HG03342 (cell line): ENCODE measurements around the gene KRTAP12-2.

Experiments used
- ATAC-seq: cut with Tn5 transposase; IDR thresholded peaks from one replicate; pipeline ENCODE4 v1.9.1; 2021; ENCODE audit warnings: mild to moderate bottlenecking, moderate library complexity; ENCODE audit not compliant: unreplicated experiment

The KRTAP12-2 gene, protein sequence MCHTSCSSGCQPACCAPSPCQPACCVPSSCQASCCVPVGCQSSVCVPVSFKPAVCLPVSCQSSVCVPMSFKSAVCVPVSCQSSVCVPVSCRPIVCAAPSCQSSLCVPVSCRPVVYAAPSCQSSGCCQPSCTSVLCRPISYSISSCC

DNA sequence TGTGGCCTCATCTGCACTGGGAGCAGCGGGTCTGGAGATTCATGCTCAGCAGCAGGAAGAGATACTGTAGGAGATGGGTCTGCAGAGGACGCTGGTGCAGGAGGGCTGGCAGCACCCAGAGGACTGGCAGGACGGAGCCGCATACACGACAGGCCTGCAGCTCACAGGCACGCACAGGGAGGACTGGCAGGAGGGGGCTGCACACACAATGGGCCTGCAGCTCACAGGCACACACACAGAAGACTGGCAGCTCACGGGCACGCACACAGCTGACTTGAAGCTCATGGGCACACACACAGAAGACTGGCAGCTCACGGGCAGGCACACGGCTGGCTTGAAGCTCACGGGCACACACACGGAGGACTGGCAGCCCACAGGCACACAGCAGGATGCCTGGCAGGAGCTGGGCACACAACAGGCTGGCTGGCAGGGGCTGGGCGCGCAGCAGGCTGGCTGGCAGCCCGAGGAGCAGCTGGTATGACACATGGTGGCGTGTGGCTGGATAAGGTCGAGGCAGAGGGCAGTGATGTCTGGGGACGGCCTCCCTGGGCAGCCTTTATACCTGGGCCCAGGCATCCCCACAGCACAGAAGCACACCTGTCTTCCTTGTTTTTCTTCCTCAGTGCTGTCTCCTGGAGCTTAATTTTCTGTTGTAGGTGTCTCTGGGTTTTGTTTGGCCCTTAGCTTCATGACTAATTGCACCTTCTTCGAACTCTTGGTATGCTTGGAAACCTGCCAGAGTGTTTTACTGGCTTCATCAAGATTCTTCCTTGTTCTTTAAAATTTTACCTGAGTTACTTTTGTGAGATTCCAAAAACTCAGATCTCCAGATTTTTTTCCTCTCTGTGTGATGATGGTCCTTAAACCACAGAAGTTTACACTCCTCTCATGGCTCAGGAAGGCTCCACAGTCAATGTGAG is at the start of gene KRTAP12-2:
KRTAP12-2 (minus strand) TSS at position 527 of the 920 bp plus-strand sequence; CDS start at position 486, 41 bp downstream.
- ATAC-seq = no peak

DNA sequence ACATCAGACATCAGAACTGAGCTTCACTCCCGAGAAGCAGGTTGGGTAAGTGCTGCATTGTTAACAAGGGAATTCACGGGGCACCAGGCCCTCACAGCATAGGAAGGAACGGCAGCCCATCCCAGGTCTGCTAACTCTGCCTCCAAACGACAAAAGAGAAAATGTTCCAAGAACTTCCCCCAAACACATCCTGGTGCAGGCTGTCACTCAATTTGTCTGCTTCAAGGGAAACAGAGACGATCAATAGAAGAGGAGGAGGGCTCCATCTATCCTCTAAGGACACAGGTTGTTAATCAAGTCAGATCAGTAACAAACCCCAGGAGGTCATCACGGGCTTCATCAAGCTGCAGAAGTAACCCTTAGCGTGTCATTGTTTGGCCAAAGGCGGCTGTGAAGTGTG is 48.2 kb upstream of the KRTAP12-2 start:
- ATAC-seq = no peak

DNA sequence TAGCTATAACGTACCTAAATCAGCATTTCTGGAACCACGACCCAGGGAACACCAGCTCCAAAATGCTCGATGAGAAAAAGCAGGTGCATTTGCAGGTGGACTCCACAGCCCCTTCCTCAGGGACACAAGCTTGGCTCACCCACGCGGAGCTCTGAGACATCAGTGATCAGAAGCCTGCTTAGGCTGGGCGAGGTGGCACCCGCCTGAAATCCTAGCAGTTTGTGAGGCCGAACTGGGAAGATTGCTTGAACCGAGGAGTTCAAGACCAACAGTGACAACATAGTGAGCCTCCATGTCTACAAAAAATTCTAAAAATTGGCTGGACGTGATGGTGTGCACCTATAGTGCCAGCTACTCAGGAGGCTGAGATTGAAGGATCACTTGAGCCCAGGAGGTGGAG is 47.1 kb upstream of the KRTAP12-2 start:
- ATAC-seq = no peak

DNA sequence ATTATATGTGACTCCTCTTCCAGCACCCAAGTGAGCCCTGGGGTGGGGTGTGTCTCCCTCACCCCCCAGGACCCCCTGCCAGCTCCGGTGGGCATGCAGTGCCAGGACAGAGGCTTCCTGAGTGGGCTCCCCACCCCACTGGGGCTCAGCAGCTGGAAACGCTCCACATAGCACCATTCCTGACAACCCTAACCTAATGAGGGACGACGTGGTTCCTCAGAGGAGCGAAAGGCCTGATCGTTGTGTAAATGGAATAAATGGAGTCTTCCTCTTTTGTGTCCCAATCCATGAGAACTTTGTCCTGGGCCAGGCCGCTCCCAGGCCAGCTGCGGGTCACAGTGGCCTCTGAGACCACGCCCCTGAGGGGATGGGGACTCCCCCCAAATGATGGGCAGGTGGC is 46.4 kb upstream of the KRTAP12-2 start:
- no peak for ATAC-seq

DNA sequence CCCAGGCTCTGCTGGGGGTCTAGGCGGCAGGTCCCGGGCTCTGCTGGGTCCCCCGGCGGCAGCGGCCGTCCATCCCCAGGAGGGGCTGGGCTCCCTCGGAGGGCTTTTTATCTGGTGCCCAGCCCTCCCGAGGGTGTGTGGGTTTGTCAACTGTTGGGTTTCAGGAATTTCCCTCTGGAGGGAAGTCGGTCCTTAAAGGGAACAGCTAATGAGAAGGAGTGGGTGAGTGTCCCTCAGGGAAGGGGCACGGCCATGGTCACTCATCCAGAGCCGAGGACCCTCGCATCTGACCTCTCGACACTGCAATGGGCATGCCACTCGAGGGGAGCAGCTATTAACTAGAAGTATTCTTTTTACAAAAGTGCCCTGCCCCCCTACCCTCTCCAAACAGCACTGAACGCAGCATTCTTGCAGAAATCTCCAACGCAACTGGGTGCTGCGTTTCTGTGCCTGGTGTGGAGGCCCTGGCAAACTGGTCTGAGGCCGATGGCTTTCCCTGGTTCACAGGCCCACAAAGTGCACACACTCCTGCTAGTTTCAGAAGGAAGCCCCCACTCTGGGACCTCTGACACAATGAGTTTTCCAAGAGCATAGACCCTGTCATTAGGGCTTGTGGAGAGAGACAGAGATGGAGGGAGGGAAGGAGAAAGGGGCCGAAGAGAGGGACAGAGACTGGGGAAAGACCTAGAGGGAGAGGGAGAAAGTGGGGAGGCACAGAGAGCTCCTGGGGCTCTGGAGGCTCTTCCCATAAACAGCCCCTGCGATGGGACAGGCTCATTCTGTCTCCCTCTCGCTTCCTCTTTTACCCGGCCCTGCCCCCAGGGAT is 45.7 kb upstream of the KRTAP12-2 start:
- ATAC-seq = no peak

DNA sequence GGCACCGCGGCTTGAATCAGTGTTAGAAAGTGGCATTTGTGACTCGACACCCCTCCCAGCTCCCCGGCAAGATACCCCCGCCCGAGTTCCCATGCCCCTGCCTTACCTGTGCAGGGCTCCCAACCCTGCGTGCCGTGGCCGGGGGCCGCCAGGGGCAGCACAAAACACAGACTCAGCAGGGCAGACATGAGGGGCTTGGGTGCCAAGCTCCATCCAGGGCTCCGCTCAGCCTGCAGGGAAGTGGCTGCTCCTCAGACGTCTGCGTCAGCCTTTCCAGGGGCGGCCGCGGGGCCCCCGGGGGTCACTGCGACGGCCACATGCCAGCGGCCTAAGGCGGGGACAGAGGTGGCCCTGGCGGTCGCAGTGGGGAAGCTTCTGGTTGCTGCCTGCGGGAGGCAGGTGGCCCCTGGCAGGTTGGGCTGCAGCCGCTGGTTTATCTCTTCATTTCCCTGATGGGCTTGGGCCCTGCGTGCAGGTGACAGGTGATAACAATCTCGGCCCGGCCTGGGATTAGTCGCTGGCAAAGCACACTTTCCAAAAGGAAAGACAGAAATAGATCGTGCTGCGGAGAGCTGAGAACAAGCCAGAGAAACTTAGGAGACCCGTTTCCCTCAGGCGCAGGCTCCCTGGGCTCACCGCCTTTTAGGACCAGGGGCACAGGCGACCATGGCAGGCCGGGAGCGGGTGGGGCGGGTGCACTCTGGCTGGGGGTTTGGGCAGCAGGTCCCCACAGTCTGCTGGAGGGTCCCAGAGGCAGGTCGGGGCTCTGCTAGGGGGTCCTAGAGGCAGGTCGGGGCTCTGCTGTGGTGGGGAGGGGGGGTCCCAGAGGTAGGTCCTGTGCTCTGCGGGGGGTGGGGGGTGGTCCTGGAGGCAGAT is 44.8 kb upstream of the KRTAP12-2 start, which contains the start of gene TSPEAR:
TSPEAR (minus strand) TSS at position 246 of the 876 bp plus-strand sequence; CDS start at position 188, 58 bp downstream.
- ATAC-seq = no peak

DNA sequence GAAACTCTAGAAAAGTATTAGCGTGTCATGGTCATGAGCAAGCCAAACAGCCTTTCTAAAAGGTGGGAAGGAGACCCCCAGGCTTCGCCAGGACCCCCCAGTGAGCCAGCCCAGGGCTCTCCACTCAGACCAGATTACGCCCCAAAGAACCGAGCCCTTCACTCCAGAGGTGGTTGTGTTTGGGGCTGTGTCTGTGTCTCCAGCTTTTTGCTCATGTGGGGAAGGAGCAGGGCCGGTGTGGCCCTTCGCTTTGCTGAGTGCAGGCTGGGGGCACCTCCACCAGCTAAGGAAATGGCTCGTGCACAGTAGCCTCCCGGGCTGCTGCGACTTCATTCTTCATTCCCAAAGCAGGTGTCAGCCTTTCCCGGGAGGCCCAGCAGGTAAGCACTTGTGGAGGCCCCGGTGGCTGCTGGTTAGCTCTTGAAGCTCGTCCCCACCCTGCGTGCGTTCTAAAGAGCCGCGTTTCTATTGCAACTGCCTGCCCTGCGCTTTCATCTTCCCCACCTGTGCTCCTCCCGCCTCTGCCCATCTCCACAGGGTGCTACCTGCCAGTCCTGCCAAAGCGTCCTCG is 44.1 kb upstream of the KRTAP12-2 start:
- no peak for ATAC-seq

DNA sequence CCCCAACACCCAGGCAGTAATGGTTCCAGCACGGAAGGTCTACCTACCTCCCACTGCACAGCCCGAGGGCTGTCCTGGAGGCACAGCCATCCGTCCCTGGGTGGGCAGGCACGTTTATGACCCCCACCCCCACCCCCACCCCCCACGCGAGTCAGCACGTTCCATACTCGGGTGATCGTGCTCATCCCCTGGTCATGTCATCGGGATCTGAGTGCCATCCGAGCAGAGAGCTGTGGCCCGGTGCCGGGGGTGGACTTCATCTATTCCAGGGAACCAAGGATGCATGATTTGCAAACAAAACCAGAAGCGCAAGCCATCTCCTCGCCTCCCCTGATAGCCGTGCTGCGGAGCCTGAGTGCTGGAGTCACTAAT is 43.6 kb upstream of the KRTAP12-2 start:
- ATAC-seq = no peak

DNA sequence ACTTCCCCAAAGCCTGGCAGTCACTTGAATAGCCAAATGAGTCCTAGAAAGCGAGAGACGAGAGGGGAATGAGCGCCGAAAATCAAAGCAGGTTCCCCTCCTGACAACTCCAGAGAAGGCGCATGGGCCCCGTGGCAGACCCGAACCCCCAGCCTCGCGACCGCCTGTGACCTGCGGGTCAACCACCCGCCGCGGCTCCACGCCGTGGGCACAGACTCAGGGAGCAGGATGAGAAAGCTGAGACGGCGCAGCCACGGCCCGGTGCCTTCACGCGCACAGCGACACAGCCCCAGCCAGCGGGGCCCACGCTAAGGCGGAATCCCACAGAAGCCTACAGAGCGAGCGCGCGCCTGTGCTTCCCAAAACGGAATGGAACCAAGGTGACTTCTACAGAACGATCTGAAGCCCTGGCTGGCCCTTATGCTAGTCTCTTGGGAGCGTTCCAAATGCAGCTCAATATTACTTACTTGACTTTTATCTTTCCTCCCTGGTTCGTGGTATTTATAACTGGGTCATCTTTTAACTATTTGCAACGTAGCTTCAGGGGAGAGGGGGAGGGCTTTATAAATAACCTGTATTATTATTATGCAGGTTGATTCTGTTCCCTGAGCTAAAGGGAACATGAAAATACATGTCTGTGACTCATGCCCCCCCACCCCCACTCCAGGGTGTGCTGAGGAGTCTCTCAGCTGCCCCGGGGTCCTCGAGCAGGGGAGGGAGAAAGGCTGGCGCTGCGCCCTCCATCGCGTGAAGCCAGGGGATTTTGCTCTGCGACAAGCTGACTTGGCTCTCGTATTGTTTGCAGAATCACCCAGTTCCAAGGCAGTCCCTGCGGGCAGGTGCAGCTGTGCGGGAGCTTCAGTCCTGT is 42.9 kb upstream of the KRTAP12-2 start:
- no peak for ATAC-seq

DNA sequence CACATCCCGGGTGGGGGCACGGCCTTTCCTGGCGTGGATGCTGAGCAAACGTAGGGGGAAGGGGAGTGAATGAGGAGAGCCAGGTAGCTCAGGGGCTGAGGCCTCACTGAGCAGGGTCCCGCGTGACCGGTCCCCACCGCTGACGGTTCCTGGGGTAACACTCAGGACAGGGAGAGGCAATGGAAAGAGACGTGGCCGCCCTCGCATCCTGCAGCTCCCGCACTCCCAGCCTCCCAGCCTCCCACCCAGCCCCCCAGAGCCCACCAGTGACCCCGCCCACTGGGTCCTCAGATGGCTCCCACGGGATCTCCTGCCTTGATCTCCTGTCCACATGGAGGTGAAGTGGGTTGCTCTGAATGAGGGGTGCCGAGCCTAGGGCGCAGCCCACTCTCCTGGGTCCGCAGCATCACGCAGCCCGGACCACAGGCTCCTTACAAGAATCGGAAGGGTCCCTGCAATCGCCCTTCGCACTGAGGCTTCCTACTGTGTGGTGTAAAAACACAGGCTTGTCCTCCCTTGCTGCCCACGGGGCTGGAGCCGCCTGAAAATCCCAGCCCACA is 42.2 kb upstream of the KRTAP12-2 start:
- ATAC-seq = no peak

DNA sequence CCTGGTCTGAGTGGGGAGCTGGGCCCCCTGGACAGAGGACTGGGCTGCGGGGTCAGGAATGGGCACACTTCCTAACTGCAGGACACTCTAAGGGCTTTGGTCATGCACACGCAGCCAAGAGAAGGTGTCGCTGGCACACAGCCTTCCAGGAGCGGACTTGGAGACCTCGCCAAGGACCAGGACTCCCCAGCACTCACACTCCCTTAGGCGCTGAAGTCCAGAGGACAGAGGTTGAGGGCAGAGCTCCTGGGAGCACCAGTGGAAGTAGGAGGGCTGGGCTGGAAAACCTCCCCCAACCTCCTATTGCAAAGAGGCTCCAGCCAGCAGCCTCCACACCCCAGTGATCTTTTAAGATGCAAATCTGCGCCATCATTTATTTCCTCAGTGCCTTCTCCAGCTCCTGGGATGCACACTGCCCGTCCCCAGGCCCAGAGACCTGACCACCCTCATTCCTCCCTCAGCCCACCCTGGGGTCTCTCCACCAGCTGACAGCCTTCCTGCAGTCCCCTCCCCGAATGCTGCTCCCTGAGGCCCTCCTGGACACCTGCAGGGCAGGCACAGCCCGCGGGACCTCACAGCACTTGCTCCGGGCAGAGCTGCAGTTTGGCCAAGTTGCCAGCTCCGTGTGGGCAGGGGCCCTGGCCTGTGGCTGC is 41.6 kb upstream of the KRTAP12-2 start:
- ATAC-seq = no peak

DNA sequence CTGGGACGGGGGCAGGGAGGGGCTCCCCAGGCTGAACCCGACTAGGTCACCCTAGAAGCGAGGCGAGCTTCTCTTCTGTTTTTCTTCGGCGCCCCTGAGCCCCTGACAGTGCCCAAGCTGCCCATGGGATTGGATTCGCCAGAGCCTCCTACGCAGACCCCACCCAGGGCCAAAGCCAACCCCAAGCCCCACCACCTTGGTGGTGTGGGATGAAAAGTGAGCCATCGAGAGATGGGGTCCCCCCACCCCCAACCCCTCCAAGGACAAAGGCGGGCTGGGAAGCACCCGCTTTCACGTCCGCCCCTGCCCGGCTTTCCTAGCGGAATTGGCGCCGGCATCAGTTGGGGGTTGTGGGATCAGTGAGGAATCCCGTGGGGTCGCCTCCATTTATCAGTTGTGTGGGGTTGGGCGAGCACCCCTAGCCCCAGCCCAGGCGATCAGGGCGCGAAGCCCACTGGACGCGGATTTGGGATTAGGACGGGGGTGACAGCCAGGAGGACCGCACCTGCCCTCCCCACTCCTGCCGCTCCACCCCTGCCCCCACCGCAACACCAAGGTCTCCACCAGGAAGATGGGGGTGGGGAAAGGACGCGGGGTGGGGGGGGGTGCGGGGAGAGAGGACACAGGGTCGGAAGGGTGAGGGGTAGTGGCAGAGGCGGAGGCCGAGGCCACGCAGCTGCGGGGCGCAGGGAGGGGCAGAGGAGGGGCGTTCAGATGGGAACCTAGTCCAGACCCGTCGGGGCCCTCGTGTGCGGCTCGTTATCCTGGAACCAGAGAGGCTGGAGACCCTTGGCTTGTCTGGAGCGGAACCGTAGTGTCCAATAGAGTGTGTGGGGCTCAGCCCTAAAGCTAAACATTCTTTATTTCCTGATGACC is 40.2 kb upstream of the KRTAP12-2 start:
- ATAC-seq = no peak

DNA sequence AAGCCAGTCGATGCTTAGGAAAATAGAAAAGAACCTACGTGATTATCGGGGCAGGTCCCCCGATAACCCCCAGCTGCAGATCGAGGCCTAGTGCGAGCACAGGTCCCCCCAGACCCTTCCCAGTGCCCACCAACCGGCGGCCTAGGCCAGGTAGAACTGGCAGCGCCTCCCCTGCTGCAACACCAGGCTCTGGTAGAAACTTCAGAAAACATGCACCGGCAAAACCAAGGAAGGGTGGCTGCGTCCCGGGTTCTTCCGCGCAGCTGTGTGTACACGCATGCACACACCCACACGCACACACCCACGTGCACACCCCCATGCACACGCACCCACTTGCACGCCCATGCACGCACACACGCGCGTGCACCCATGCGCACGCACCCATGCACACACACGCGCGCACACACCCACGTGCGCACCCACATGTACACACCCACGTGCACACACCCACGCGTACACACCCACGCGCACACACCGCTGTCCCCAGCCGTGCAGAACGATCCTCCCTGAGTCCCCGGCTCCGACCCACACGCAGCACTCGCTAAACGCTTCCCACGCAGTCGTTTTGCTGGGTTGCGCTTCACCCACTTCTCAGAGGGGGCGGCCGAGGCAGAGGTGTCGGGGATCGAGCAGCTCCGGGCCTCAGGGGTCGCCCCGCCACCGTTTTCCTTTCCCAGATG is 39.4 kb upstream of the KRTAP12-2 start:
- ATAC-seq = no peak

DNA sequence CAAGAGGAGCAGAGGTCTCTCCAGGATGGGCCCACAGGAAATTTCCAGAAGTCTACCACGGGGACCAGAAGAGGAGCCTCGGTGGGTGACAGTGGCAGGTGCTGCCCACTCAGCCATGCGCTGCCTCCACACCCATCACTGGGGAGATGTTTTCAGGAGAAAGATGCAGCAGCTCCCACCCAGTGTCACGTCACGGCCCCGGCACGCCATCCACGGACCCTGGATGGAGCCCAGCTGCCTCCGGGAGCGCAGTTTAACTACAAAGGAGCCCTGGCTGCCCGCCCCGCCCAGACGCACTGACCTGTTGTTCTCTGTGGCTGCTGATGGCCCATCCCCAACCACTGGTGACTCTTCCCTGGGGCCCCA is 37.9 kb upstream of the KRTAP12-2 start:
- ATAC-seq = no peak

DNA sequence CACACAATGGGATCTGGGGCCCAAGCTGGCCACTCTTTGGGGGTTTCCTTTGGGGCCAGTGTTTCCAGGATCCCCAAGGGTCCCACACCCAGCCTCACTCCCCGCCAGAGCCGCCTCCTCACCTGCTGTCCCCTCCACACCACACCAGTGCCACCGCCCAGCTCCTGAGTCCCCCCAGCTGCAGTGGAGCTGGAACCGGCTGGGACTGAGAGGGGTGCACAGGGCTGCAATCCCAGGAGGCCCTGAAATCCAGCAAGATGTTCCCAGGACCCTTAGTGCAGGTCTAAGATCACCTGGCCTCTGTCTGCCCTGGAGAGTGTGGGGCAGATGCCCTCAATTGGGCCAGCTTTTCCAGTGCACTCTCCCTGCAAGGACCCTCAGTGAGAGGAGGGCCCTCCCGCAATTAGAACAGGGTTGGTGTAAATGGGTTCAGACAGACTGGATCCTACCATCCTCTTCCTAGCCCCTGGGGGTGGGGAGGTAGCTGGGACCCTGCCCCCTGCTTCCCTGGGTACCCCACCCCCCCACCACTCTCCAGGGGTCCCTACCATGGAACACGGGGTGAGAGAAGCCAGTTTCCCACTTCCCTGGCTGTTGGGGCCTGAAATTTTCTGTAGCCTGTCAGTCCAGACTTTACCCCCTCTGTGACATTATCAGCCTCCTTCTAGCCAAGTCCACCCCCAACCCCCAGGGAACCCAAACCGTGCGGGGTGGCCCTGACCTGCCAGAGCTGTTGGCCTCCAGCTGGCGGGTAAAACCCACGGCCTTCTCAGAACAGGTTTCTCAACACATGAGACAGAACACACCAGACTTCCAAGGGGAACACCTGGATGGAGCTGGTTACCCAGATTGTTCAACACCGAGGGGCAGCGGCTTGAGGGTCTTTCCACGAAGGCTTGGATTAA is 37.3 kb upstream of the KRTAP12-2 start:
- ATAC-seq = no peak
